Measurements from ENCODE around the gene TXNDC16. TPM values are rescaled to one million over a fixed set of nuclear protein-coding genes. Genes with fewer than 3 reads are reported as not detected.

TXNDC16 gene
- total and polyA plus RNA-seq, 9 of the 15 experiments (the other 6 are each of a cell fraction or from before 2014, with no cell fraction given), result 1.8 to 6.2 (median 4.9) TPM

DNA sequence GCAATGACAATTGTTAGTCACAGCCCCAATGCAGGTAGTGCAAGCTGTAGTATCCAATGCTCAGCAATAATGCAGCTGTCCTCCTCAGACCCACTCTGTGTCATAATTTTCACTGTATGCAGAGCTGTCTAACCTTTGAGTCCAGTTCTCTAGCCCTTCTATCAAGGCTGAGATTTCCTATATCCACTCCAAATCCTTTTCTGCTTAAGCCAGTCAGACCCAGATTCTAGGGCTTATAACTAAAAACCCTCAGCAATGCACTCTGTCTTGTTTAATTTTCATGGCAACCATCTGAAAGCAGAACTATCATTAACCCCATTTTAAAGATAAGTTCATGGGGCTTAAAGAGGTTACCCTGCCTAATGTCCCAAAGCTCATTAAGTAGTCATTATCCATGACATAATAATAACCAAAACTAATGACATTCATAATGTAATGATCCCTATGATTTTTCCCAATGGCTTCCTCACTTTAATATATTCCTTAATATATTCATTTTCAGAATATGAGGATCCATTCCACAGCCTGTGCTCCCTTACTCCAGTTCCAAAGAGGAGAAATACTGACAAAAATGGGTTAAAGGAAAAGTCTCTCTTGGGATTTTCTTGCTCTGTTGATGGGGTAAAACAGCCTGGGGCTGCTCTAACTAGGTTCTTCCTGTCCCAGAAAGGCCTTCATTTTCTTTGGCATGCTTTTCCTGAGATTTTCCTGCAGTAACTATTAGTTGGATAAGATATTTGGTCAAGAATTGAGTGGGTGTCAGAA, 29.5 kb downstream of the TXNDC16 start:
- in situ Hi-C loops (cut with MboI), result no loop called here
- TF ChIP-seq, protein P1, sequence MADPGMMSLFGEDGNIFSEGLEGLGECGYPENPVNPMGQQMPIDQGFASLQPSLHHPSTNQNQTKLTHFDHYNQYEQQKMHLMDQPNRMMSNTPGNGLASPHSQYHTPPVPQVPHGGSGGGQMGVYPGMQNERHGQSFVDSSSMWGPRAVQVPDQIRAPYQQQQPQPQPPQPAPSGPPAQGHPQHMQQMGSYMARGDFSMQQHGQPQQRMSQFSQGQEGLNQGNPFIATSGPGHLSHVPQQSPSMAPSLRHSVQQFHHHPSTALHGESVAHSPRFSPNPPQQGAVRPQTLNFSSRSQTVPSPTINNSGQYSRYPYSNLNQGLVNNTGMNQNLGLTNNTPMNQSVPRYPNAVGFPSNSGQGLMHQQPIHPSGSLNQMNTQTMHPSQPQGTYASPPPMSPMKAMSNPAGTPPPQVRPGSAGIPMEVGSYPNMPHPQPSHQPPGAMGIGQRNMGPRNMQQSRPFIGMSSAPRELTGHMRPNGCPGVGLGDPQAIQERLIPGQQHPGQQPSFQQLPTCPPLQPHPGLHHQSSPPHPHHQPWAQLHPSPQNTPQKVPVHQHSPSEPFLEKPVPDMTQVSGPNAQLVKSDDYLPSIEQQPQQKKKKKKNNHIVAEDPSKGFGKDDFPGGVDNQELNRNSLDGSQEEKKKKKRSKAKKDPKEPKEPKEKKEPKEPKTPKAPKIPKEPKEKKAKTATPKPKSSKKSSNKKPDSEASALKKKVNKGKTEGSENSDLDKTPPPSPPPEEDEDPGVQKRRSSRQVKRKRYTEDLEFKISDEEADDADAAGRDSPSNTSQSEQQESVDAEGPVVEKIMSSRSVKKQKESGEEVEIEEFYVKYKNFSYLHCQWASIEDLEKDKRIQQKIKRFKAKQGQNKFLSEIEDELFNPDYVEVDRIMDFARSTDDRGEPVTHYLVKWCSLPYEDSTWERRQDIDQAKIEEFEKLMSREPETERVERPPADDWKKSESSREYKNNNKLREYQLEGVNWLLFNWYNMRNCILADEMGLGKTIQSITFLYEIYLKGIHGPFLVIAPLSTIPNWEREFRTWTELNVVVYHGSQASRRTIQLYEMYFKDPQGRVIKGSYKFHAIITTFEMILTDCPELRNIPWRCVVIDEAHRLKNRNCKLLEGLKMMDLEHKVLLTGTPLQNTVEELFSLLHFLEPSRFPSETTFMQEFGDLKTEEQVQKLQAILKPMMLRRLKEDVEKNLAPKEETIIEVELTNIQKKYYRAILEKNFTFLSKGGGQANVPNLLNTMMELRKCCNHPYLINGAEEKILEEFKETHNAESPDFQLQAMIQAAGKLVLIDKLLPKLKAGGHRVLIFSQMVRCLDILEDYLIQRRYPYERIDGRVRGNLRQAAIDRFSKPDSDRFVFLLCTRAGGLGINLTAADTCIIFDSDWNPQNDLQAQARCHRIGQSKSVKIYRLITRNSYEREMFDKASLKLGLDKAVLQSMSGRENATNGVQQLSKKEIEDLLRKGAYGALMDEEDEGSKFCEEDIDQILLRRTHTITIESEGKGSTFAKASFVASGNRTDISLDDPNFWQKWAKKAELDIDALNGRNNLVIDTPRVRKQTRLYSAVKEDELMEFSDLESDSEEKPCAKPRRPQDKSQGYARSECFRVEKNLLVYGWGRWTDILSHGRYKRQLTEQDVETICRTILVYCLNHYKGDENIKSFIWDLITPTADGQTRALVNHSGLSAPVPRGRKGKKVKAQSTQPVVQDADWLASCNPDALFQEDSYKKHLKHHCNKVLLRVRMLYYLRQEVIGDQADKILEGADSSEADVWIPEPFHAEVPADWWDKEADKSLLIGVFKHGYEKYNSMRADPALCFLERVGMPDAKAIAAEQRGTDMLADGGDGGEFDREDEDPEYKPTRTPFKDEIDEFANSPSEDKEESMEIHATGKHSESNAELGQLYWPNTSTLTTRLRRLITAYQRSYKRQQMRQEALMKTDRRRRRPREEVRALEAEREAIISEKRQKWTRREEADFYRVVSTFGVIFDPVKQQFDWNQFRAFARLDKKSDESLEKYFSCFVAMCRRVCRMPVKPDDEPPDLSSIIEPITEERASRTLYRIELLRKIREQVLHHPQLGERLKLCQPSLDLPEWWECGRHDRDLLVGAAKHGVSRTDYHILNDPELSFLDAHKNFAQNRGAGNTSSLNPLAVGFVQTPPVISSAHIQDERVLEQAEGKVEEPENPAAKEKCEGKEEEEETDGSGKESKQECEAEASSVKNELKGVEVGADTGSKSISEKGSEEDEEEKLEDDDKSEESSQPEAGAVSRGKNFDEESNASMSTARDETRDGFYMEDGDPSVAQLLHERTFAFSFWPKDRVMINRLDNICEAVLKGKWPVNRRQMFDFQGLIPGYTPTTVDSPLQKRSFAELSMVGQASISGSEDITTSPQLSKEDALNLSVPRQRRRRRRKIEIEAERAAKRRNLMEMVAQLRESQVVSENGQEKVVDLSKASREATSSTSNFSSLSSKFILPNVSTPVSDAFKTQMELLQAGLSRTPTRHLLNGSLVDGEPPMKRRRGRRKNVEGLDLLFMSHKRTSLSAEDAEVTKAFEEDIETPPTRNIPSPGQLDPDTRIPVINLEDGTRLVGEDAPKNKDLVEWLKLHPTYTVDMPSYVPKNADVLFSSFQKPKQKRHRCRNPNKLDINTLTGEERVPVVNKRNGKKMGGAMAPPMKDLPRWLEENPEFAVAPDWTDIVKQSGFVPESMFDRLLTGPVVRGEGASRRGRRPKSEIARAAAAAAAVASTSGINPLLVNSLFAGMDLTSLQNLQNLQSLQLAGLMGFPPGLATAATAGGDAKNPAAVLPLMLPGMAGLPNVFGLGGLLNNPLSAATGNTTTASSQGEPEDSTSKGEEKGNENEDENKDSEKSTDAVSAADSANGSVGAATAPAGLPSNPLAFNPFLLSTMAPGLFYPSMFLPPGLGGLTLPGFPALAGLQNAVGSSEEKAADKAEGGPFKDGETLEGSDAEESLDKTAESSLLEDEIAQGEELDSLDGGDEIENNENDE (IDR thresholded peaks at IDR 0.05; ENCODE audit: low read depth, low read length), result no peak
- TF ChIP-seq JUND (IDR thresholded peaks at IDR 0.05; ENCODE audit: borderline replicate concordance, low read depth, low read length) (no peak), JUND (tag; IDR thresholded peaks at IDR 0.05; ENCODE audit: borderline replicate concordance, low read depth, low read length) (no peak)
- H3K9me3 ChIP-seq (replicated peaks; ENCODE audit: control insufficient read depth, insufficient read depth, low read depth, low read length), result no peaks in the 10 kb centered on the region
- no peak overlapping the region for H3K27ac ChIP-seq (ENCODE audit: extremely low read depth, low read depth, low read length)
- no peak overlapping the region for H3K4me3 ChIP-seq
- no peaks in the 10 kb centered on the region for H3K27me3 ChIP-seq (ENCODE audit: control insufficient read depth in 2 of 2, insufficient read depth in 2 of 2, low read length in 2 of 2)
- H3K9ac ChIP-seq (ENCODE audit: insufficient read depth in 1 of 2, low read depth in 2 of 2, low read length in 2 of 2), result no peak overlapping the region
- H3K36me3 ChIP-seq (ENCODE audit: control insufficient read depth, insufficient read depth, low read length), result no peaks in the 10 kb centered on the region; the same call in 2 of the 3 replicates
- H2AFZ ChIP-seq (ENCODE audit: low read depth, low read length), result no peak overlapping the region
- ChIA-PET CTCF (ENCODE audit: low intra/inter-chr PET ratio) (no interaction called here), POLR2A (no interaction called here)
- no peak overlapping the region for H3K4me2 ChIP-seq (ENCODE audit: insufficient read depth, low read length)
- FAIRE-seq, result no peak
- H4K20me1 ChIP-seq (replicated peaks; ENCODE audit: control insufficient read depth, insufficient read depth, low read length), result no peaks in the 10 kb centered on the region
- no TSS peak for BruUV-seq (replicated peaks)
- H3K79me2 ChIP-seq (ENCODE audit: control insufficient read depth, insufficient read depth, low read length), result no peaks in the 10 kb centered on the region
- ATAC-seq, result no peak
- intact Hi-C loops (cut with micrococcal nuclease), result no loop called here
- DNase-seq (ENCODE audit: extremely low read depth in 1 of 4, low spot score in 3 of 4), result no peak
- no peaks in the 10 kb centered on the region for H3K9me1 ChIP-seq (ENCODE audit: control insufficient read depth, insufficient read depth, low read length)
- H3K4me1 ChIP-seq (replicated peaks in 1 of 2; ENCODE audit: control insufficient read depth in 2 of 2, insufficient read depth in 2 of 2, low read length in 2 of 2), result no peaks in the 10 kb centered on the region

Measured in K562 (cell line).